ENCODE results near the gene RAI2.
A peak's percentile ranks its signal among the peaks of the same experiment; 100 is the strongest.

The RAI2 gene

DNA sequence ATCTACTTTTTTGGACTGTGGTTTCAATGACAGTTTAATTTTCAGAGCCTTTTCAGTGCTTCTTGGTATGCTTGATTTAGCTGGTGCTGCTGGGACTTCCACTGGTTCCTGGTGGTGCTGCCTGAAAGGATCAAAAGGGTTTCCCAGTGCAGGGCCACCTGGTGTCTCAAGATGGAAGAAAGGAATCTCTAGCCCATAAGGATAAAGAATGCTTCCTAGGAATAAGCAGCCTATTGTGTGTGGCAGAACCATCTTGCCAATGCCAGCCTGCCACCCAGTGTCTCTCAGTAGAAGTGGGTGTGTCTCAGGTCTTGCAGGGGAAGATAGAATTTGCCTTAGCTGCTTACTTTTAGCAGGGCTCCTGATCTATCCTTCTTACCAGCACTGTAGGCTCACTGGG, 15.0 kb upstream of the RAI2 start:
- Histone ChIP-seq H3K4me3 (ENCODE audit: low read length in 2 of 2) (no peak overlapping the region), H2BK5ac (ENCODE audit: low read length) (no peak overlapping the region), H3K9me3 (replicated peaks in 1 of 2; ENCODE audit: control insufficient read depth in 2 of 2, insufficient read depth in 1 of 2, low read depth in 1 of 2, low read length in 2 of 2) (no peaks in the 10 kb centered on the region), H3K36me3 (replicated peaks in 1 of 2; ENCODE audit: control insufficient read depth in 2 of 2, insufficient read depth in 2 of 2, low read length in 2 of 2) (no peaks in the 10 kb centered on the region), H3K79me1 (ENCODE audit: low read depth, low read length) (no peaks in the 10 kb centered on the region), H3K27ac (replicated peaks; ENCODE audit: low read length) (no peak overlapping the region), H4K91ac (ENCODE audit: low read depth, low read length, poor library complexity) (no peak overlapping the region), H4K8ac (ENCODE audit: low read depth, low read length) (no peak overlapping the region), H3K23ac (ENCODE audit: low read depth, low read length, poor library complexity) (no peak overlapping the region), H3K9ac (ENCODE audit: low read depth, low read length, poor library complexity) (no peak overlapping the region), H2AFZ (ENCODE audit: low read length) (no peak overlapping the region), H2BK120ac (ENCODE audit: low read depth, low read length) (no peak overlapping the region), H3K14ac (ENCODE audit: low read length) (no peak overlapping the region), H2BK15ac (ENCODE audit: low read length) (no peak overlapping the region), H3K4me1 (ENCODE audit: control insufficient read depth in 2 of 2, insufficient read depth in 1 of 2, low read depth in 1 of 2, low read length in 2 of 2) (no peaks in the 10 kb centered on the region), H2AK5ac (ENCODE audit: low read depth, low read length) (no peak overlapping the region), H3K4ac (ENCODE audit: low read length) (no peak overlapping the region), H3K27me3 (ENCODE audit: control insufficient read depth in 3 of 3, insufficient read depth in 3 of 3, low read depth in 1 of 3, low read length in 3 of 3) (no peaks in the 10 kb centered on the region), H3K18ac (ENCODE audit: low read length) (no peak overlapping the region), H2BK12ac (ENCODE audit: low read length) (no peak overlapping the region), H3K4me2 (ENCODE audit: insufficient read depth, low read length, poor library complexity, severe bottlenecking) (no peak overlapping the region)
- no peak for DNase-seq (ENCODE audit: low spot score)

DNA sequence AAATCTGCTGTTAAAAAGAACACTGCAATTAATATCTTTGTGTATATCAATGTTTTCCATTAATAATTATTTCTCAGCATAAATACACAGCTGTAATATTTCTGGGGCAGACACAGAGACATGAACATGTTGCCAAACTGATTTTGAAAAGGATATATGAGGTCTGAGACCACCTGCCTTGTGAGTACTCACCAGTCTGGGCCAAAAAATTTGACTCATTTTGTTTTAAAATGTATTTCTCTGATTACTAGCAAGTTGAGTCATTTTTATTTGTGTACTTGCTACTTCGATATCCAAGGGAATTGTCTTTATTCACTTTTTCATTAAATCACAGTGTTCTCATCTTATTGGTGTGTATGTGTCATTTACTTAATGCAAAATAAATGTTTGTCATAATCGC, 8.5 kb upstream of the RAI2 start:
- Histone ChIP-seq H3K4me3 (ENCODE audit: low read length in 2 of 2) (no peak overlapping the region), H3K4me2 (ENCODE audit: insufficient read depth, low read length, poor library complexity, severe bottlenecking) (no peak overlapping the region), H3K79me1 (ENCODE audit: low read depth, low read length) (no peaks in the 10 kb centered on the region), H3K4ac (ENCODE audit: low read length) (no peak overlapping the region), H3K9ac (ENCODE audit: low read depth, low read length, poor library complexity) (no peak overlapping the region), H3K27me3 (ENCODE audit: control insufficient read depth in 3 of 3, insufficient read depth in 3 of 3, low read depth in 1 of 3, low read length in 3 of 3) (peaks cover 0 to 21% (median 0%) of the 10 kb centered on the region in 3 experiments), H3K14ac (ENCODE audit: low read length) (no peak overlapping the region), H2BK15ac (ENCODE audit: low read length) (no peak overlapping the region), H2BK5ac (ENCODE audit: low read length) (no peak overlapping the region), H3K23ac (ENCODE audit: low read depth, low read length, poor library complexity) (no peak overlapping the region), H2AFZ (ENCODE audit: low read length) (no peak overlapping the region), H2BK12ac (ENCODE audit: low read length) (no peak overlapping the region), H2AK5ac (ENCODE audit: low read depth, low read length) (no peak overlapping the region), H3K36me3 (replicated peaks in 1 of 2; ENCODE audit: control insufficient read depth in 2 of 2, insufficient read depth in 2 of 2, low read length in 2 of 2) (no peaks in the 10 kb centered on the region), H4K8ac (ENCODE audit: low read depth, low read length) (no peak overlapping the region), H2BK120ac (ENCODE audit: low read depth, low read length) (no peak overlapping the region), H4K91ac (ENCODE audit: low read depth, low read length, poor library complexity) (no peak overlapping the region), H3K18ac (ENCODE audit: low read length) (no peak overlapping the region), H3K9me3 (replicated peaks in 1 of 2; ENCODE audit: control insufficient read depth in 2 of 2, insufficient read depth in 1 of 2, low read depth in 1 of 2, low read length in 2 of 2) (no peaks in the 10 kb centered on the region), H3K27ac (replicated peaks; ENCODE audit: low read length) (no peak overlapping the region), H3K4me1 (ENCODE audit: control insufficient read depth in 2 of 2, insufficient read depth in 1 of 2, low read depth in 1 of 2, low read length in 2 of 2) (no peaks in the 10 kb centered on the region)
- no peak for DNase-seq (ENCODE audit: low spot score)
- no CpG with 5 or more reads among the region's 2 CpGs for WGBS, 2 donors (ENCODE audit: extremely low coverage in 2 of 2, insufficient read length in 2 of 2, insufficient replicate concordance in 1 of 2)

DNA sequence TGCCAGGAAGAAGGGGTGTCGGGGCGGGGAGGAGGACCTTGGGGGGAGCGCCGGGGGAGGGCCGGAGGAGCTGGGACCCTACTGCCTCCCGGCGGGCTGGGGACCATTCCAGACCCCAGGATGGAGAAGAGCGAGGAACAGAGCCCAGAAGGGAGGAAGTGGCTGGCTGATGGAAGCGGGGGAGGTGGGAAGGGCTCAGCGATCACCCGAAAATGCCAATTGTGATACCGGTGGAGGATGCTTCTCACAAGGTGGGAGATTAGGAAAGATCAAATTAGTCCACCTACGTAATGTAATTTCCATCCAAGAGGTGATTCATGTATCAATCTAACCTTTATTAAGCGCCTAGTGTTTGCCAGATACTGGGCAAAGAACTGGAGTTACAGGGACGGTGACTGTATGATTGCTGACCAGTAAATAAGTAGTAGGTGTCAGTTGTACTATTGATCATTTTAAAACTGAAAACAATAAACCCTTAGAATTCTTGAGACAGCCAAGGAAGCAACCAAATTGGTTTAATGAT, 452 bp upstream of the RAI2 start:
- H3K4ac ChIP-seq (ENCODE audit: low read length), result no peak overlapping the region
- peaks cover 0 to 3% of the 10 kb centered on the region in 2 donors for H3K4me1 ChIP-seq (ENCODE audit: control insufficient read depth in 2 of 2, insufficient read depth in 1 of 2, low read depth in 1 of 2, low read length in 2 of 2)

DNA sequence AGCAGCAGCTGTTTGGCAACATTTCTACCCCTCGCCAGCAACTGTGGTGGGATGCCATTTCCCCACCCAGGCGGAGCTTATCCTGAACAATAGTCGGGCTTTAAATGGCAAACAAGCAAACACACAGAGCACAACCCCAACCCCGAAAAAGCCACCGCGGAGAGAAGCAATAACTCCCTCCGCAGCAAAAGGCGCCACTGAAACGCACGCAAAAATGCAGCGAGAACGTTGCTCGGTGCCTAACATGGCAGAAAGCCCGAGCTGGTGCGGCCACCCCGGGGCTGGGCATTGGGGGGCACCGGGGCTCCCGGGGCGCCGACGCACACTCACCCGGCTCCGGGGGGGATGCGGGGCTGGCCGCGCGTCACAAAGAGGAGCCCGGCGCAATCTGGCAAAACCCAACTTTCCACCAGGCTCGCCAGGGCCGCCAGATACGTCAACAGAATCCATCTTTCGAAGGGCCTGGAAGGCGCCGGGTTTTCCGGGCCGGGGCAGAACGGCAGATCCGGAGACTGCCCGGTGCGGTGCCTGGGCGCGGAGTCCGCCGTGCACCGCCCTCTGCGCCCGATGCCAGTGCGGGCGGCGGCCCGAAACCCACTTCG, 818 bp downstream of the RAI2 start:
- no peak overlapping the region for H2BK120ac ChIP-seq (ENCODE audit: low read depth, low read length)
- no peaks in the 10 kb centered on the region for H3K36me3 ChIP-seq (replicated peaks in 1 of 2; ENCODE audit: control insufficient read depth in 2 of 2, insufficient read depth in 2 of 2, low read length in 2 of 2)
- no peak overlapping the region for H3K4ac ChIP-seq (ENCODE audit: low read length)
- H3K9me3 ChIP-seq (replicated peaks in 1 of 2; ENCODE audit: control insufficient read depth in 2 of 2, insufficient read depth in 1 of 2, low read depth in 1 of 2, low read length in 2 of 2), result no peaks in the 10 kb centered on the region
- no peak overlapping the region for H2AK5ac ChIP-seq (ENCODE audit: low read depth, low read length)
- no peak overlapping the region for H3K23ac ChIP-seq (ENCODE audit: low read depth, low read length, poor library complexity)
- no peak overlapping the region for H2BK15ac ChIP-seq (ENCODE audit: low read length)
- peaks cover 0 to 83% (median 29%) of the 10 kb centered on the region in 3 experiments for H3K27me3 ChIP-seq (ENCODE audit: control insufficient read depth in 3 of 3, insufficient read depth in 3 of 3, low read depth in 1 of 3, low read length in 3 of 3)
- H3K4me1 ChIP-seq (ENCODE audit: control insufficient read depth in 2 of 2, insufficient read depth in 1 of 2, low read depth in 1 of 2, low read length in 2 of 2), result peaks cover 0 to 3% of the 10 kb centered on the region in 2 donors
- no peak overlapping the region for H2BK12ac ChIP-seq (ENCODE audit: low read length)
- H3K4me2 ChIP-seq (ENCODE audit: insufficient read depth, low read length, poor library complexity, severe bottlenecking), result peak overlapping the region; percentile 83
- H2AFZ ChIP-seq (ENCODE audit: low read length), result peak overlapping the region; percentile 88
- no CpG with 5 or more reads among the region's 53 CpGs for WGBS, 2 donors (ENCODE audit: extremely low coverage in 2 of 2, insufficient read length in 2 of 2, insufficient replicate concordance in 1 of 2)
- peak overlapping the region; percentile 43 to 79 for H3K4me3 ChIP-seq (ENCODE audit: low read length in 2 of 2)
- no peak overlapping the region for H4K91ac ChIP-seq (ENCODE audit: low read depth, low read length, poor library complexity)
- H3K27ac ChIP-seq (replicated peaks; ENCODE audit: low read length), result no peak overlapping the region
- no peak overlapping the region for H3K14ac ChIP-seq (ENCODE audit: low read length)
- no peak for DNase-seq (ENCODE audit: low spot score)
- H3K9ac ChIP-seq (ENCODE audit: low read depth, low read length, poor library complexity), result no peak overlapping the region
- no peak overlapping the region for H4K8ac ChIP-seq (ENCODE audit: low read depth, low read length)
- peak overlapping the region; percentile 48 for H3K18ac ChIP-seq (ENCODE audit: low read length)
- no peak overlapping the region for H2BK5ac ChIP-seq (ENCODE audit: low read length)
- H3K79me1 ChIP-seq (ENCODE audit: low read depth, low read length), result no peaks in the 10 kb centered on the region

More for the DNA sequence above, 452 bp upstream of the RAI2 start:
- Histone ChIP-seq H3K27me3 (ENCODE audit: control insufficient read depth in 3 of 3, insufficient read depth in 3 of 3, low read depth in 1 of 3, low read length in 3 of 3) (peaks cover 0 to 83% (median 29%) of the 10 kb centered on the region in 3 experiments), H3K4me2 (ENCODE audit: insufficient read depth, low read length, poor library complexity, severe bottlenecking) (peak overlapping the region; percentile 45), H2AFZ (ENCODE audit: low read length) (peak overlapping the region; percentile 79), H3K14ac (ENCODE audit: low read length) (no peak overlapping the region), H2BK12ac (ENCODE audit: low read length) (no peak overlapping the region), H3K23ac (ENCODE audit: low read depth, low read length, poor library complexity) (no peak overlapping the region), H3K27ac (replicated peaks; ENCODE audit: low read length) (no peak overlapping the region), H3K18ac (ENCODE audit: low read length) (no peak overlapping the region), H3K79me1 (ENCODE audit: low read depth, low read length) (no peaks in the 10 kb centered on the region), H3K36me3 (replicated peaks in 1 of 2; ENCODE audit: control insufficient read depth in 2 of 2, insufficient read depth in 2 of 2, low read length in 2 of 2) (no peaks in the 10 kb centered on the region), H2BK120ac (ENCODE audit: low read depth, low read length) (no peak overlapping the region), H3K9ac (ENCODE audit: low read depth, low read length, poor library complexity) (no peak overlapping the region), H2BK5ac (ENCODE audit: low read length) (no peak overlapping the region), H2BK15ac (ENCODE audit: low read length) (no peak overlapping the region), H3K9me3 (replicated peaks in 1 of 2; ENCODE audit: control insufficient read depth in 2 of 2, insufficient read depth in 1 of 2, low read depth in 1 of 2, low read length in 2 of 2) (no peaks in the 10 kb centered on the region), H3K4me3 (ENCODE audit: low read length in 2 of 2) (peak overlapping the region; percentile 34 to 76), H4K8ac (ENCODE audit: low read depth, low read length) (no peak overlapping the region), H2AK5ac (ENCODE audit: low read depth, low read length) (no peak overlapping the region), H4K91ac (ENCODE audit: low read depth, low read length, poor library complexity) (no peak overlapping the region)
- WGBS, 2 donors (ENCODE audit: extremely low coverage in 2 of 2, insufficient read length in 2 of 2, insufficient replicate concordance in 1 of 2), result no CpG with 5 or more reads among the region's 15 CpGs
- DNase-seq (ENCODE audit: low spot score), result no peak

All from neuronal stem cell (in vitro differentiated cells).